GM19193 (cell line): Measurements from ENCODE around the gene NAGLU.

Experiments
- POLR2A ChIP-seq: IDR thresholded peaks from 4 replicates; pipeline ENCODE4 v1.6.1; 2011; ENCODE audit not compliant: insufficient read depth, insufficient read length; ENCODE audit errors: extremely low read depth

The NAGLU gene

DNA sequence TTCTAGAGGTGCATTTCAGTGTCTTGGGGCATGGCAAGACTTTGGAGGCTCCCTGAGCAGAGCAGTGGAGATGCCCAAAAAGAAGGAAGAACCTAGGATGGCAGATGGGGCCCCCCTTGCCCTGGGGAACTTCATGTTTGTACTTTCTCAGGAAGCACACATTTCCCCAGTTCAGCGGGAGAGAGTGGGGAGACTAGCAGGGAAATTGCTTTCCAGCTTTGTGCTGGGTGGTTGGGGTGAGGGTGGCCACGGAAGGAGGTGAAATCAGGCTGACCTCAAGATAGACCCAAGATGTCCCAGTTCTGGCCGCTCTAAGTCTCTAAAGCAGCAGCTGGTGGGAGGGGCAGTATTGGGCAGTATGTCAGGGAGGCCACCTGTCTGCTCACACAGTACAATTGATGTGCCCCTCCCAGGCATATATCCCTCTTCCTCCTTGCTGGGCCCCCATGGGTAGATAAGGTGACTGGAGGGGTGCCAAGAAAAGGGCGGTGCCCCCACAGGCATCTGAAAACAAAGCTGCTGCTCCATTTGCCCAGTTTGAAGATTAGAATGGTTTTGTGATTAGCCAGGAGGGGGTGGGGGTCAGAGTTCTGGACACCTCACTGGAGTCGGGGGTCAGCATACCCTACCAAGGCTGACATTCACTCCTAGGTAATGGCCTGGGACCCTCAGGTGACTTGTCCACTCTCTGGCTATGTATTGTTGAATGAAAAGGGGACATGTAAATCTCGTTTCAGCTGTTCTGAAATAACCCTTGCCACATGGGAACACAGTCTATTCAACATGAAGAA is 17.1 kb upstream of the NAGLU start:
- TF ChIP-seq POLR2A = no peak

DNA sequence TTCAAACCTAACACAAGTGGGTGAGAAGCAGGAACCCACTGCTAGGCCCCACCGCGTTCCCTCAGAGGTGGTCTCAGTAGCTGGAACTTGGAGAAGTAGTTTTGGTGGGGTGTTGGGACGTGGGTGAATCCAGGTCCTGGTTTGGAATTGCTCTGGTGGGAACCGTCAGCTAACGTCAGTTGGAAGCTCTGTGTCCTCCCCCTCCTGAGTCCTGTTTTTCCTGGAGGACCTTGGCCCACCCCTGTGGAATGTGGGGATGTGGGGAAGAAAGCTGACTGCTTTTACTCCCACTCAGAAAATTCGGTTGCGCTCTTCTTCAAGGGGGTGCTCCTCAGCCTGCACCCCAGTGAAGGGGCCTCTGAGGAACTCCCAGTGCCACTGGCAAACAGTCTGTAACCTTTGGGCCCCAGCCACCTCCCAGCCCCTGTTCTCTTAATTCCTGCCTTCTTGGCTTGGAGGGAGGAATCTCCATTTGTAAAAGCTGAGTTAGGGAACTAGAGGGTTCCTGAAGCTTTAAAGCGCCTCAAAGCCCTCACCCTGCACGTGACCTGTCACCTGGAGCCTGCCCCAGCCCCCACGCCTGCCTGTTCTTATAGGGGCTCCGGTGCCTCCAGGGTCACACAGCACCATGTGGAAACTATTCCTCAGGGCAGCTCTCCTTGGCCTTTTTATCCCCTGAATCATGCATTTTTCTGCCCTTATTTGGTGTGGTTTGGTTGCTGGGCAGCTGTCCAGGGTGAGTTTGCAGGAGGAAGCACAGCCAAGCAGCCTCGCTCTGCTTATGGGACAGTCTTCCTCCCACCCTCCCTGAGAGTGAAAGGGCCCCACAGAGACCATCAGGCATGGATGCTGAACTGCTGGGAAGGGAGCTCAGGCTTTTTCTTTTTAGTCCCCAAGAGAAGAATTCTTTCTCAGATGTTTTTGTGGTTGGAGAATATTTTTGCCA is 16.2 kb upstream of the NAGLU start:
- TF ChIP-seq POLR2A = no peak

DNA sequence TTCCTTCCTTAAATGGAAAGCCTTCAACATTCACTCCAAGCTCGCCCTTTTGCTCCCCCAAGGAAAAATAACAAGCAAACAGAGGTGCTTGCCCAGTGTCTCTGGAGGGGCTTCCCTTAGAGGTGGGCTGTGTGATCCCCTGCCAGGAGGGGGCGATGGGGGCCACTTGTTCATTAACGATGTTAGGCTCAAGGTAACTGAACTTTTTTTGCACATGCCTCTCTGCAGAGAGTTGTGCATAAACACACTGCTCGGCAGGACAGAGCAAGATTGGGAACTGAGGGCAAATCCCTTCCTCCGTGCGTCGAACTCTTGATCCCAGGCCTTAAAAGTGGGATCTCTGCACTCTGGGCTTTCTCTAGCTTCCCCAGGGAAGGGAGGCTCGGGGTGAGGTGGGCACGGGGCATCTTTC is 15.5 kb upstream of the NAGLU start:
- no peak for TF ChIP-seq POLR2A

DNA sequence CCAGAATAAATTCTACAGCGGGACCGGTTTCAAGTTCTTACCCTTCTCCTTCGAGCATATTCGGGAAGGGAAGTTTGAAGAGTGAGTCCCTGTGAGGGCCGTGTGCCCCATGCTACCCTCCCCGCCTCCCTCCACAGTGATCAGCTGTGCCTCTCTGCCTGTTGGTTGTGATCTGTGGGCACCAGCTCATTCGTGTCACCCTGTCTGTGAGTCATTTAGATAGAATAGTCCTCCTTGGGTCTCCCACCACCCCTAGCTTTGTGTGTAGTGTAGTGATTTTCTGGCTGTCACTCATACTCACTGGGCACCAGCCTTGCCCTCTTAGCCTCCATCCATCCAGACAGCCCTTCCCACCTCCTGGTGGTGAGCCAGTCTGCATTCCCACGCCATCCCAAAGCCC is 15.0 kb upstream of the NAGLU start:
- TF ChIP-seq POLR2A = no peak

DNA sequence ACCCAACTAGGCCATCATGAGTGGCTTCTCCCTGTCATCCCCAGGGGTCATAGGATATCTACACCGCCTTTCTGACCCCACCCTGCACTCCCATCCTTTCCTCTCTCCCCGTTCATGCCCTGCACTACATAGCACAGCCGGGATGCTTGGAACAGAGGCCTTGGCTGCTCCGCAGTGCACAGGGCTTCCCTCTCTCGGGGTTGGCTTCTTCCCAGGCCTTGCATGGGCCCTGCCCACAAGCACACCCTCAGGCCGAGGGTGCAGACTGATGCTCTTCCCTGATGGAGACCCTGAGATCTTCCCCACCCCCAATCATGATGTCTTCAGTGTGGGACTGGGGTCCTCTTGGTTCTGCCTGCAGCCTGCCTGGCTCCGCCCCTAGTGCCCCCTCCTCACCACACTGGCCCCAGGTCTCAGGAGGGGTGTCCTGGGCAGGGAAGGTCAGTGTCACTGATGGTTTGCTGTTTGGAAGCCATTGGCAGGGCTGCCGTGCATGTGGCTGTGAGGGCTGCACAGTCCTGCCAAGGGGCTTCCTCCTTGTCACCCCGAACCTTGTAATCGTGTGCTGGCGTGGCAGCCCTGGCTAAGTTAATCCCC is 14.3 kb upstream of the NAGLU start:
- TF ChIP-seq POLR2A = no peak

DNA sequence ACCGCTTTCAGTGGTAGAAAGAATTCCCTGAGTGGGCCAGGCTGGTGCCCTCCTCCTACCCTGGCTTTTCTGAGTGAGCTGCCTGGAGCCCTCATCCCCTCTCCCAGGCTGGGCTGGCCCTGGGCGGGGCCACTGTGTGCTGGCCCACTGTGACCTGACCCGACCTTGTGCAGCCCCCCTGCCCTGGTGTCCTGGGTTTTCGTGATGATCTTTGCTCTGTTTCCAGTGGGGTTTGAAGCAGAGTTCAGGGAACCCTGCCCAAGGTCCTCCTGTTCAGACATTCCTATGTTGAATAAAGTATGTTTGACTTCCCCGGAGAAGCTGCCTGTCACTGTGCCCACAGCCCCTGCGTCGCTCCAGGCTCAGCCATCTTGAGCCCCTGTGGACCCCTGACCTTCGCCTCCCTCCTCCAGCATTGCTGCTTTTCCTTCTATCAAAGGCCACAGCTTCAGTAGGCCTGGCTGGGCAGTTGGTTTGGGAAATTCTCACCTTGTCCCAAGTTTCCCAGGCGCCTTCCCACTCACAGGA is 13.7 kb upstream of the NAGLU start:
- TF ChIP-seq POLR2A = no peak

DNA sequence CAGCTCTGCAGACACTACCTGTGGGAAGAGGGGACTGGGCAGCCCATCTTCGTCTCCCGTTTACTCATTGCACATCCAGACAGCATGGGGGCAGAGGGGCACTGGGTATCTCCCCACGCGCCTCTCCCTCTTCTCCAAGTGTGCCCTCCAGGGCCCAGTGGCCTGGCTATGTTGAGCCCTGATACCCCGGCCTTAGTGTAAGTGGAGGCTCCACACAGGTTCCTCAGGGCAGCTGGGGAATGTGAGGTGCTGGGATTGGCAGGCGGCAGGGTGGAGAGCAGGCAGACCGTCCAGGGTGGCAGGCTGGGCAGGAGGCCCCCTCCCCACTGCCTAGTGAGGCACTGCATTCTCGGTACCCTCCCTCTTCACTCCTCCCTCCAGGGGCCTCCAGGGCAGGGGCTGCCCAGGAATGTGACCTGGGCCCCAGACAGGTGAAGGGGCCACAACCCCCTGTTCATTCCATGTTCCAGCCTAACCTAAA is 13.2 kb upstream of the NAGLU start:
- TF ChIP-seq POLR2A = no peak

DNA sequence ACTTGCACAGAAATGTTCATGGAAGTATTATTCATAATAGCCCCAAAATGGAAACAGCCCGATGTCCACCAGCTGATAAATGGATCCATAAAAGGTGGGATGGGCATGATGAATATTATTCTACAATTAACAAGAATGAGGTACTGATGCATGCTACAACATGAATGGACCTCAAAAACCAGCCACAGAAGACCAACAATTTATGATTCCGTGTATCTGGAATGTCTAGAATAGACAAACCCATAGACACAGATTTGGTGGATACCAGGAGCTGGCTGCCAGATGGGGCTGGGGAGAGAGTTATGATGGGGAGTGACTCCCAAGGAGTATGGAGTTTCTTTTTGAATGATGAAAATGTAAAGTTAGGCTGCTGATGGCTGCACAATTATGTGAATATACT is 10.8 kb upstream of the NAGLU start:
- TF ChIP-seq POLR2A = no peak

DNA sequence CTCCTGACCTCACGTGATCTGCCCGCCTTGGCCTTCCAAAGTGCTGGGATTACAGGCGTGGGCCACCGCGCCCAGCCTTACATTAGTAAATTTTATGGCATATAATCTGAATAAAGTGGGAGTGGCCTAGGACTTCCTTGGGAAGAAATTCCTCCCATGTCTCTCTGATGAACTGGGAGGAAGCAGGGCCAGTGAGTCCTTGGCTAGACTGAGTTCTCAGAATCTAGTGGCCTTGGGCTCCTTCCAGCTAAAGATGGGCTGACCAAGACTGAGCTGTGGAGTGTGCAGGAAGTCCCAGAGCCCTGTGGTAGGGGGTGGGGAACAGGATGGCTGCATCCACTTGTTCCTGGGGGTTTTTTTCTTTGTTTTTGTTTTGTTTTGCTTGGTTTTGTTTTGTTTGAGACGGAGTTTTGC is 10.0 kb upstream of the NAGLU start:
- TF ChIP-seq POLR2A = no peak

DNA sequence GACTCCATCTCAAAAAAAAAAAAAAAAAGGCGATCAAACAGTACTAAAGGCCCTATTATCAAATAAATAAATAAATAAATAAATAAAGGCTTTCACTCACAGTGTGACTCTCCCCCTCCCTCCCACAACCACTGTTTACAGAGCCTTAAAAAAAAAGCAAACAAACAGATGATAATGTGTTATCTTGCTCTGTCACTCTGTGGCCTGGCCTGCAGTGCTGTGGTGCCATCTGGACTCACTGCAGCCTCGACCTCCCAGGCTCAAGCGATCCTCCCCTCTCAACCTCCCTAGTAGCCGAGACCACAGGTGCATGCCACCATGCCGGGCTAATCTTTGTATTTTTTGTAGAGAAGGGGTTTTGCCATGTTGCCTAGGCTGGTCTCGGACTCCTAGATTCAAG is 8.1 kb upstream of the NAGLU start:
- TF ChIP-seq POLR2A = no peak

DNA sequence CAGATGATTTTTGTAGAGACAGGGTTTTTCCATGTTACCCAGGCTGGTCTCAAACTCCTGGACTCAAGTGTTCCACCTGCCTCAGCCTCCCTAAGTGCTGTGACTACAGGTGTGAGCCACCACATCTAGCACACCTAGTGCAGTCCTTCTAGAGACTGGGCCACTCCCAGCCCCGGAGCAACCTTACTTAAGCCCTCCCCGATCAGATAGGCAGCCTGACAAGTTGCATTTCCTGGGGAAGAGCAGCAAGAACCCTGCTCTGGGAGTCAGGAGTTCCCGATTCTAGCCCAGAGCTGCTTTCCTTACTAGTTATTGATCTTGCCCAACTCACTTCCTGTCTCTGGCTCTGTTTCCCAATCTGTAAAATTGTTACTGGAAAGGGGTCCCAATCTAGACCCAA is 7.0 kb upstream of the NAGLU start:
- no peak for TF ChIP-seq POLR2A

DNA sequence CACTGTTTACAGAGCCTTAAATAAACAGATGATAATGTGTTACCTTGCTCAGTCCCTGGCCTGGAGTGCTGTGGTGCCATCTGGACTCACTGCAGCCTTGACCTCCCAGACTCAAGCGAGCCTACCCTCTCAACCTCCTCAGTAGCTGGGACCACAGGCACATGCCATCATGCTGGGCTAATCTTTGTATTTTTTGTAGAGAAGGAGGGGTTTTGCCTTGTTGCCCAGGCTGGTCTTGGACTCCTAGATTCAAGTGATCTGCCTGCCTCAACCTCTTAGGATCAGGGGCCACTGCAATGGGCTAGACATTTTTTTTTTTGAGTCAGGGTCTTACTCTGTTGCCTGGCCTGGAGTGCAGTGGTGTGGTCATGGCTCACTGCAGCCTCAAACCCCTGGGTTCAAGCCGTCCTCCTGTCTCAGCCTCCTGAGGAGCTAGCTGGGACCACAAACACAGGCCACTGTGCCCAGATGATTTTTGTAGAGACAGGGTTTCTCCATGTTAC is 5.0 kb upstream of the NAGLU start:
- TF ChIP-seq POLR2A = no peak

DNA sequence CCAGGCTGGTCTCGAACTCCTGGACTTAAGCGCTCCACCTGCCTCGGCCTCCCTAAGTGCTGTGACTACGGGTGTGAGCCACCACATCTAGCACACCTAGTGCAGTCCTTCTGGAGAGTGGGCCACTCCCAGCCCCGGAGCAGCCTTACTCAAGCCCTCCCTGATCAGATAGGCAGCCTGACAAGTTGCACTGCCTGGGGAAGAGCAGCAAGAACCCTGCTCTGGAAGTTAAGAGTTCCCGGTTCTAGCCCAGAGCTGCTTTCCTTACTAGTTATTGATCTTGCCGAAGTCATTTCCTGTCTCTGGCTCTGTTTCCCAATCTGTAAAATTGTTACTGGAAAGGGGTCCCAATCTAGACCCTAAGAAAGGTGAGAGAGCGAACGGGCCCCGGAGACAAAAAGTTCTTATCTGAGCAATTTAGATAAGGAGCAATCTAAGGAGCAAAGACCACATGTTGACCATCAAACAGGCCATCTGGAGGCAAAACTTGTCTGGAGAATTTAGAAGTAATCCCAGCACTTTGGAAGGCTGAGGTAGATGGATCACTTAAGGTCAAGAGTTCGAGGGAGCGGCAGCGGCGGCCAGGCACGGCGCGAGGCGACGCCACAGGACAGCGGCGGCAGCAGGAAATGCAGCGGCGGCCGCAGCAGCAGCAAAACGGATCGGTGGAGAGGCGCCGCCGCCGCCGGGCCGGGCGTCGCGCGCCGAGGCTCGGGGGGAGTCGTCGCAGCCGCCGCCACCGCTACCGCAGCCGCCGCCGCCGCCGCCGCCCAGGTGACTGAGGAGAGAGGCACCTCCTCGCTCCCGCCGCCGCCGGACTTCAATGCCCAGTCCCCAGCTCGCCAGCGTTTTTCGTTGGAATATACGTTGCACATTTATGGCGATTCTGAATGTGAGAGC is 4.3 kb upstream of the NAGLU start:
- no peak for TF ChIP-seq POLR2A
